Measurements from ENCODE around the gene MYPN. TPM values are rescaled to one million over a fixed set of nuclear protein-coding genes. Genes with fewer than 3 reads are reported as not detected.
A peak's percentile ranks its signal among the peaks of the same experiment; 100 is the strongest.

The MYPN gene
- total RNA-seq, 2 experiments from 2014 or later = not detected

DNA sequence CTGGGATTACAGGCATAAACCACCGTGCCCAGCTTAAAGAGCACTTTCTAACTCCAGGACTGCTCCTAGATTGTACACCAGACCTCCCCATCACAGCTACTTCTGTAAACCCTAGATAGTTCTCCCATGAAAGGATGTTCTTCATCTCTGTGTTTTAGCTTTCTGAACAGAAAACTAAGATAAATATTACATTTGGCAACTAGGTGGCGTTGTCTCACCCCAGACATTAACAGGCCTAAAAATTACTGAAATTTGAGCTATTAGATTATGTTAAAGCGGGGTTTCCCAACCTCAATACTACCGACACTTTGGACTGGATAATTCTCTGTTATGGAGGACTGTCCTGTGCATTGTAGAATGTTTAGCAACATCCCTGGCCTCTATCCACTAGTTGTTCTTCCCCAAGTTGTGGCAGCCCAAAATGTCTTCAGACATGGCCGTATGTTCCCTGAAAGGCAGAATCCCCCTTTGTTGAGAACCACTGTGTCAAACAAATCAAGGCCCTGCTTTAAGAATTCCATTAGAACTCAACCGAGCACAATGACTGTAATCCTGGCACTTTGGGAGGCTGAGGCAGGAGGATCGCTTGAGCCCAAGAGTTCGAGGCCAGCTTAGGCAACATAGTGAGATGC, 103.5 kb downstream of the MYPN start:
- peak in 4 of 14 experiments; percentile 5 to 50 (median 40) for DNase-seq
- Histone ChIP-seq H3K27me3 (ENCODE audit: control insufficient read depth in 1 of 2, insufficient read depth in 2 of 2, low read length in 2 of 2) (peaks cover 0 to 9% of the 10 kb centered on the region in 2 experiments), H3K27ac (ENCODE audit: low read depth in 1 of 2, low read length in 2 of 2) (no peak overlapping the region), H3K36me3 (ENCODE audit: insufficient read depth, low read length) (no peaks in the 10 kb centered on the region), H3K9me3 (ENCODE audit: control insufficient read depth in 1 of 2, insufficient read depth in 1 of 2, low read length in 2 of 2) (no peaks in the 10 kb centered on the region), H3K4me1 (ENCODE audit: insufficient read depth, low read length) (no peaks in the 10 kb centered on the region), H3K4me3 (ENCODE audit: low read length) (no peak overlapping the region)
- intact Hi-C loops (cut with DNase I, micrococcal nuclease) = loop anchor here (1.0 to 2.0 kb wide), 2 partner anchors 135 to 686 kb away; no protein-coding TSS in a partner anchor
- H3K27ac Mint-ChIP-seq = no peak overlapping the region
- no peak overlapping the region for H3K4me3 Mint-ChIP-seq
- ChIA-PET POLR2A (interaction anchor here (1.0 to 1.1 kb wide), 3 partner anchors 119 to 363 kb away, joined by 3 to 6 read pairs (median 3); partner anchors contain the start of genes HNRNPH3 and PBLD), CTCF (interaction anchor here (0.7 to 1.2 kb wide), 4 partner anchors 23 to 135 kb away, joined by 3 to 18 read pairs (median 4); partner anchors contain the start of gene PBLD)
- no peaks in the 10 kb centered on the region for H3K36me3 Mint-ChIP-seq (ENCODE audit: low read depth)
- no peak for ATAC-seq (ENCODE audit: poor library complexity)
- H3K27me3 Mint-ChIP-seq = peaks cover 4% of the 10 kb centered on the region
- no peaks in the 10 kb centered on the region for H3K4me1 Mint-ChIP-seq (ENCODE audit: low read depth)
- H3K9me3 Mint-ChIP-seq = no peaks in the 10 kb centered on the region
- TF ChIP-seq, protein P1, sequence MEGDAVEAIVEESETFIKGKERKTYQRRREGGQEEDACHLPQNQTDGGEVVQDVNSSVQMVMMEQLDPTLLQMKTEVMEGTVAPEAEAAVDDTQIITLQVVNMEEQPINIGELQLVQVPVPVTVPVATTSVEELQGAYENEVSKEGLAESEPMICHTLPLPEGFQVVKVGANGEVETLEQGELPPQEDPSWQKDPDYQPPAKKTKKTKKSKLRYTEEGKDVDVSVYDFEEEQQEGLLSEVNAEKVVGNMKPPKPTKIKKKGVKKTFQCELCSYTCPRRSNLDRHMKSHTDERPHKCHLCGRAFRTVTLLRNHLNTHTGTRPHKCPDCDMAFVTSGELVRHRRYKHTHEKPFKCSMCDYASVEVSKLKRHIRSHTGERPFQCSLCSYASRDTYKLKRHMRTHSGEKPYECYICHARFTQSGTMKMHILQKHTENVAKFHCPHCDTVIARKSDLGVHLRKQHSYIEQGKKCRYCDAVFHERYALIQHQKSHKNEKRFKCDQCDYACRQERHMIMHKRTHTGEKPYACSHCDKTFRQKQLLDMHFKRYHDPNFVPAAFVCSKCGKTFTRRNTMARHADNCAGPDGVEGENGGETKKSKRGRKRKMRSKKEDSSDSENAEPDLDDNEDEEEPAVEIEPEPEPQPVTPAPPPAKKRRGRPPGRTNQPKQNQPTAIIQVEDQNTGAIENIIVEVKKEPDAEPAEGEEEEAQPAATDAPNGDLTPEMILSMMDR (IDR thresholded peaks at IDR 0.05) = peak; percentile 51

DNA sequence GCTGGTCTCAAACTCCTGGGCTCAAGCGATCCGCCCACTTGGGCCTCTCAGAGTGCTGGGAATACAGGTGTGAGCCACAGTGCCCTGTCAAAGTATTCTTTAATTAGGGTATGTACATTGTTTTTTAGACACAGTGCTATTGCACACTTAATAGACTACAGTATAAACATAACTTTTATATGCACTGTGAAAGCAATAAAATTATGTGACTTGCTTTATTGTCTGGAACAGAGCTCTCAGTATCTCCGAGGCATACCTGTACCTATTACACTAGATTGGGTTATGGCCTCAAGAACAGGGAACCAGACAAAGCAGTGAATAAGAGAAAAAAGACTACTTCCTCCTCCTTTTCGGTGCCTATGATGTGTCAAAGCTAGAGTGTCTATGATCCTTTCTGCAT, 109.5 kb downstream of the MYPN start:
- POLR2A ChIA-PET = no interaction called here
- no peak overlapping the region for H3K27ac Mint-ChIP-seq
- CTCF ChIA-PET = no interaction called here
- Histone ChIP-seq H3K4me1 (ENCODE audit: insufficient read depth, low read length) (no peaks in the 10 kb centered on the region), H3K4me3 (ENCODE audit: low read length) (no peak overlapping the region), H3K27ac (ENCODE audit: low read depth in 1 of 2, low read length in 2 of 2) (no peak overlapping the region), H3K9me3 (ENCODE audit: control insufficient read depth in 1 of 2, insufficient read depth in 1 of 2, low read length in 2 of 2) (no peaks in the 10 kb centered on the region), H3K27me3 (ENCODE audit: control insufficient read depth in 1 of 2, insufficient read depth in 2 of 2, low read length in 2 of 2) (no peaks in the 10 kb centered on the region), H3K36me3 (ENCODE audit: insufficient read depth, low read length) (no peaks in the 10 kb centered on the region)
- no peaks in the 10 kb centered on the region for H3K36me3 Mint-ChIP-seq (ENCODE audit: low read depth)
- no peaks in the 10 kb centered on the region for H3K4me1 Mint-ChIP-seq (ENCODE audit: low read depth)
- TF ChIP-seq, protein P1 (IDR thresholded peaks at IDR 0.05) = no peak
- no peak for ATAC-seq (ENCODE audit: poor library complexity)
- H3K4me3 Mint-ChIP-seq = no peak overlapping the region
- DNase-seq = no peak
- no peaks in the 10 kb centered on the region for H3K27me3 Mint-ChIP-seq
- H3K9me3 Mint-ChIP-seq = no peaks in the 10 kb centered on the region
- intact Hi-C loops (cut with DNase I, micrococcal nuclease) = no loop called here

DNA sequence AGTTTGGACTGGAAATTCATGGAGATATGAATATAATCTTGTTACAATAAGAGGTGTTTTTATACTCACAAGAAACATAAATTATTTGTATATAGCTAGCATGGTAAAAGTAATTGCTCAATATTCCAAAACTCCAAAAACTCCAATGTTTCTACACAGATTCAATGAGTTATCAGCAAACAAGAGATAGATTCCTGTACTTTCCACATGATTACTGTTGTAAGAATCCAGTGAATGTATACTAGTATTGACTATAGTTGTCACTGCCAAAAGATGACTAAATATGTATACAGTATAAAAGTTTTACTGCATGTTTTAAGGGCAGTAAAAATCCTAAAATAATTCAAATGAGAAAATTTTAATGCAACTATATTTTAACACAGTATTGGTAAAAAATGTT, 111.9 kb downstream of the MYPN start:
- Histone ChIP-seq H3K4me1 (ENCODE audit: insufficient read depth, low read length) (no peaks in the 10 kb centered on the region), H3K9me3 (ENCODE audit: control insufficient read depth in 1 of 2, insufficient read depth in 1 of 2, low read length in 2 of 2) (no peaks in the 10 kb centered on the region), H3K27me3 (ENCODE audit: control insufficient read depth in 1 of 2, insufficient read depth in 2 of 2, low read length in 2 of 2) (no peaks in the 10 kb centered on the region), H3K4me3 (ENCODE audit: low read length) (no peak overlapping the region), H3K27ac (ENCODE audit: low read depth in 1 of 2, low read length in 2 of 2) (no peak overlapping the region), H3K36me3 (ENCODE audit: insufficient read depth, low read length) (no peaks in the 10 kb centered on the region)
- CTCF ChIA-PET = no interaction called here
- no peak for DNase-seq
- intact Hi-C loops (cut with DNase I, micrococcal nuclease) = no loop called here
- Mint-ChIP-seq H3K9me3 (no peaks in the 10 kb centered on the region), H3K27ac (no peak overlapping the region), H3K36me3 (ENCODE audit: low read depth) (no peaks in the 10 kb centered on the region), H3K4me1 (ENCODE audit: low read depth) (no peaks in the 10 kb centered on the region), H3K4me3 (no peak overlapping the region), H3K27me3 (no peaks in the 10 kb centered on the region)
- TF ChIP-seq, protein P1 (IDR thresholded peaks at IDR 0.05) = no peak
- ATAC-seq (ENCODE audit: poor library complexity) = no peak
- POLR2A ChIA-PET = no interaction called here

Measured in CD4-positive, alpha-beta T cell (primary cell).